KMS-11 (cell line): ENCODE measurements around the gene SALL2.

ENCODE experiments used
- H2AFZ ChIP-seq: fragments of 200-600 bp; sonication (generic); 2 replicates; pipeline ENCODE4 v1.6.1; 2016; ENCODE audit warnings: antibody characterized with exemption, mixed run types, low read depth
- H3K27ac ChIP-seq: fragments of 200-600 bp; sonication (generic); 2 replicates; pipeline ENCODE4 v1.6.1; 2016; ENCODE audit warnings: mild to moderate bottlenecking, mixed run types
- H3K27me3 ChIP-seq: fragments of 200-600 bp; sonication (generic); 2 replicates; pipeline ENCODE4 v1.6.1; 2017; ENCODE audit warnings: mild to moderate bottlenecking, low read depth, mixed run types, moderate library complexity; ENCODE audit not compliant: insufficient read depth
- H3K36me3 ChIP-seq: fragments of 200-600 bp; sonication (generic); 2 replicates; pipeline ENCODE4 v1.6.1; 2017; ENCODE audit warnings: mild to moderate bottlenecking, mixed run types; ENCODE audit not compliant: insufficient read depth
- H3K4me1 ChIP-seq: fragments of 200-600 bp; sonication (generic); 2 replicates; pipeline ENCODE4 v1.6.1; 2016; ENCODE audit warnings: mild to moderate bottlenecking, low read depth, mixed run types; ENCODE audit not compliant: poor library complexity, severe bottlenecking
- H3K4me2 ChIP-seq: fragments of 200-600 bp; sonication (generic); 2 replicates; pipeline ENCODE4 v1.7.0; 2016; ENCODE audit warnings: mild to moderate bottlenecking, mixed run types
- H3K4me3 ChIP-seq: fragments of 200-600 bp; sonication (generic); IDR thresholded peaks from 2 replicates; pipeline ENCODE4 v1.6.1; 2017; ENCODE audit warnings: low read depth, low read length, mixed read lengths; ENCODE audit not compliant: insufficient read depth
- H3K79me2 ChIP-seq: fragments of 200-600 bp; sonication (generic); 2 replicates; pipeline ENCODE4 v1.6.1; 2016; ENCODE audit warnings: low read depth, mixed run types; ENCODE audit not compliant: insufficient read depth
- H3K9ac ChIP-seq: fragments of 200-600 bp; sonication (generic); 2 replicates; pipeline ENCODE4 v1.6.1; 2016; ENCODE audit warnings: mild to moderate bottlenecking, mixed run types
- H4K20me1 ChIP-seq: fragments of 200-600 bp; sonication (generic); 2 replicates; pipeline ENCODE4 v1.6.1; 2016; ENCODE audit warnings: mild to moderate bottlenecking, mixed run types; ENCODE audit not compliant: insufficient read depth
- TF ChIP-seq, protein P1 (sequence below): fragments of 200-600 bp; sonication (generic); conservative IDR thresholded peaks from 2 replicates; pipeline ENCODE4 v1.6.1; 2017; ENCODE audit warnings: low read depth, mild to moderate bottlenecking, antibody characterized with exemption, low read length, moderate library complexity, mixed read lengths

Gene SALL2

DNA sequence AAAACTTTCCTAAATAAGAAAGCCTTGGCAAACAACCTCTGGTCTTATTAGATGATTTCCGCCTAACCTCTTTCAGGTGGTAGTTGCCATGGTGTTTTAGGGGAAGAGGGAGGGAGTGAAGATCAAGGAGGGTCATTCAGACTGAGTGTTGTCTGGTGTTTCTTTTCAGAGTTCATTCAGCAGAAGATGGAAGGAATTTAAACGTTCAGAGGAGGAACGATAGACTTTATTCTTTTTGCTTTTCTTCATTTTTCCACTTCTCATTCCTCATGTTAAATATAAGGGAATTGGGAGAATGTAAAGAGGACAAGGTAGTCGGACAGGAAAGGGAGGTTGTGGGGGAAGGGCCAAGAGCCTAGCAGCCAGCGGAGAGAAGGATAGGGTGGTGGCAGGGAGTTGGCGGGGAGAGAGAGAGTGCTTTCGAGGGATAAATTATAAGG is 17.4 kb upstream of the SALL2 start:
- no peaks in the 10 kb centered on the region for H3K4me1 ChIP-seq
- H3K79me2 ChIP-seq: no peaks in the 10 kb centered on the region
- H3K4me2 ChIP-seq: no peak overlapping the region
- H2AFZ ChIP-seq: no peak overlapping the region
- no peaks in the 10 kb centered on the region for H4K20me1 ChIP-seq
- no peaks in the 10 kb centered on the region for H3K36me3 ChIP-seq
- TF ChIP-seq, protein P1, sequence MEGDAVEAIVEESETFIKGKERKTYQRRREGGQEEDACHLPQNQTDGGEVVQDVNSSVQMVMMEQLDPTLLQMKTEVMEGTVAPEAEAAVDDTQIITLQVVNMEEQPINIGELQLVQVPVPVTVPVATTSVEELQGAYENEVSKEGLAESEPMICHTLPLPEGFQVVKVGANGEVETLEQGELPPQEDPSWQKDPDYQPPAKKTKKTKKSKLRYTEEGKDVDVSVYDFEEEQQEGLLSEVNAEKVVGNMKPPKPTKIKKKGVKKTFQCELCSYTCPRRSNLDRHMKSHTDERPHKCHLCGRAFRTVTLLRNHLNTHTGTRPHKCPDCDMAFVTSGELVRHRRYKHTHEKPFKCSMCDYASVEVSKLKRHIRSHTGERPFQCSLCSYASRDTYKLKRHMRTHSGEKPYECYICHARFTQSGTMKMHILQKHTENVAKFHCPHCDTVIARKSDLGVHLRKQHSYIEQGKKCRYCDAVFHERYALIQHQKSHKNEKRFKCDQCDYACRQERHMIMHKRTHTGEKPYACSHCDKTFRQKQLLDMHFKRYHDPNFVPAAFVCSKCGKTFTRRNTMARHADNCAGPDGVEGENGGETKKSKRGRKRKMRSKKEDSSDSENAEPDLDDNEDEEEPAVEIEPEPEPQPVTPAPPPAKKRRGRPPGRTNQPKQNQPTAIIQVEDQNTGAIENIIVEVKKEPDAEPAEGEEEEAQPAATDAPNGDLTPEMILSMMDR: no peak
- H3K9ac ChIP-seq: no peak overlapping the region
- no peak overlapping the region for H3K27ac ChIP-seq
- H3K4me3 ChIP-seq: no peak overlapping the region
- no peaks in the 10 kb centered on the region for H3K27me3 ChIP-seq

DNA sequence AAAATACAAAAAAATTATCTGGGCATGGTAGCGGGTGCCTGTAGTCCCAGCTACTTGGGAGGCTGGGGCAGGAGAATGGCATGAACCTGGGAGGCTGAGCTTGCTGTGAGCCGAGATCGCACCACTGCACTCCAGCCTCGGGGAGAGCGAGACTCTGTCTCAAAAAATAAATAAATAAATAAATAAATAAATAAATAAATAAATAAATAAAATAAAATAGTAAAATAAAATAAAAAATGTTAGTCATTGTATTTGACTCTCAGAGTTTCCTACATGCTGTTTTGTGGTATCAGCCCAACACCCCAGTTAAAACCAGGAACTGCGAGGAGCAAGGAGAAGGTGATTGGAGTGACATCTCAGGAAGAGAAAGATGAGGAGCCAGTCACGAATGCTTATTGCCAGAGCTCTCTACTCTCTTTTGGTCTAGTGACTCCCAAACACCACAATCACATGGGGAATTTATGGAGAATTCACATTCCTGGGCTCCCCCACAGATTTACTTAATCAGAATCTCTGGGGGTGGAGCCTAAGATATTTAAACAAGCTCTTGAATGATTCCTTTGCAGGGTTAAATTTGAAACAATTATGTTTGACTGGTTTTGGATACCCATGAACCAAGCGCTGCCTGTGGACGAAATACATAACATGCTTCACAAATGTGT is 15.4 kb upstream of the SALL2 start:
- H3K27ac ChIP-seq: no peak overlapping the region
- H4K20me1 ChIP-seq: no peaks in the 10 kb centered on the region
- no peak overlapping the region for H3K9ac ChIP-seq
- no peak overlapping the region for H3K4me3 ChIP-seq
- no peak overlapping the region for H3K4me2 ChIP-seq
- H3K36me3 ChIP-seq: no peaks in the 10 kb centered on the region
- H3K27me3 ChIP-seq: no peaks in the 10 kb centered on the region
- H3K4me1 ChIP-seq: no peaks in the 10 kb centered on the region
- TF ChIP-seq, protein P1: no peak
- H3K79me2 ChIP-seq: no peaks in the 10 kb centered on the region
- no peak overlapping the region for H2AFZ ChIP-seq

DNA sequence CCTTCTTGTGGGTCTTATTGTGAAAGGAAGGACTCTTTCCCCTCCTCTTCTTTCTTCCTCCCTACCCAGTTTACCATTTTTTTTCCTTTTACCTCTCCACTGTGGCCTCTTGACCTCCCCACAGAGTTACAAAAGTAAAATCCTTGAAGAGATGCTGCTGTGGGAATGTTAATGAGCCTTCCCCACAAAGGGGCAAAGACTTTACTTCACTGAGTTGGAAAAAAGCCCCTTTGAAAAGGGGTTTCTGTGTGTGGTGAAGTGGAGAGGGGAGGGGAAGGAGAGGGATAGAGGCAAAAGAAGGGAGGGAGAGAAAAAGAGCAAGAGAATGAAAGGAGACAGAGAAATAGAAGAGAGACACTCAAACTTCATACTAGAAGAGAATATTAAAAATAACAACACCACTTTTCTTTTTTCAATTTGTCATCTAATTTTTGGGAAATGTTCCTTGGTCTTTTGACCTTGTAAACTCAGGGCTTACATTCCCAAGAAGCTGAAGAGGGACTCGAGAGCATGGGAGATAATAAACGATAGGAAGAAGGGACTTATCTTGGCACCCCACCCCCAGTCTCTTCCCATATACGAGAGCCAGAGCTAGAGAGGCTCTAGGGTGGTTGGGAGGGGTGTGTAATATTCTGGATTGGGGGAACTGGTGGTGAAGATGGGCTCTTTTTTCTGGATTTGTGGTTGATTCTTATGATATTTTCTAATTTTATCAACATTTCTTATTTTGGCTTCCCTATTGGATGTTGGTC is 13.2 kb upstream of the SALL2 start:
- no peak overlapping the region for H3K4me3 ChIP-seq
- H3K79me2 ChIP-seq: no peaks in the 10 kb centered on the region
- H4K20me1 ChIP-seq: no peaks in the 10 kb centered on the region
- TF ChIP-seq, protein P1: no peak
- no peaks in the 10 kb centered on the region for H3K27me3 ChIP-seq
- H2AFZ ChIP-seq: no peak overlapping the region
- no peaks in the 10 kb centered on the region for H3K36me3 ChIP-seq
- H3K4me2 ChIP-seq: no peak overlapping the region
- no peak overlapping the region for H3K27ac ChIP-seq
- H3K4me1 ChIP-seq: no peaks in the 10 kb centered on the region
- no peak overlapping the region for H3K9ac ChIP-seq

DNA sequence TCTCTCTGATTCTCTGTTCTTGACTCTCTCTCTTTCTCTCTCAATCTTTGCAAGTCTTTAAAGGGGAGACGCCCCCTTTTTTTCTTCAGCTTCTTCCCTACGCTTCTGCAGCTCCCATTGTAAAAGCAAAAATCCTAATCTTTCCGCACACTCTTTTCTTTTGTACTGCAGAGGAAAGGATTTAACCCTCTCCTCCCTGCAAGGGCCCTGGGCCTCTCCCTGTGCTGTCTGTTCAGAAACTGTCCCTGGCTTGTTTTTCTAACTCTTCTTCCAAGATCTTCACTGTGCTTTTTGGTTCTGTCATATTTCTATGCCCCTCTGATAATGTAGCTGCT is 10.9 kb upstream of the SALL2 start:
- no peaks in the 10 kb centered on the region for H4K20me1 ChIP-seq
- no peaks in the 10 kb centered on the region for H3K27me3 ChIP-seq
- H3K79me2 ChIP-seq: no peaks in the 10 kb centered on the region
- no peak overlapping the region for H3K9ac ChIP-seq
- H2AFZ ChIP-seq: no peak overlapping the region
- no peak overlapping the region for H3K4me2 ChIP-seq
- H3K4me3 ChIP-seq: no peak overlapping the region
- TF ChIP-seq, protein P1: no peak
- H3K36me3 ChIP-seq: no peaks in the 10 kb centered on the region
- H3K27ac ChIP-seq: no peak overlapping the region
- H3K4me1 ChIP-seq: no peaks in the 10 kb centered on the region
